Activated CD8-positive, alpha-beta memory T cell treated with anti-CD3 and anti-CD28 coated beads for 36 hours (primary cell): ENCODE measurements around the gene ARNT2. TPM values are rescaled to one million over a fixed set of nuclear protein-coding genes. Genes with fewer than 3 reads are reported as not detected.

ENCODE experiments used
- CTCF ChIA-PET: fragments of 350-600 bp; sonication (Branson Sonifier 250); formaldehyde crosslinking; loops from one replicate; lab custom pipeline; 2021; ENCODE audit warnings: antibody characterized with exemption; lab: Charles Lee
- POLR2A ChIA-PET: fragments of 350-600 bp; sonication (Branson Sonifier 250); formaldehyde crosslinking; loops from one replicate; lab custom pipeline; 2021; ENCODE audit warnings: antibody characterized with exemption; lab: Charles Lee
- total RNA-seq, 2 experiments: library from RNA; stranded (reverse); gene quantifications; one replicate each; pipeline ENCODE4 v1.2.3, GENCODE V29; 2021

ARNT2 gene
- total RNA-seq, 2 experiments from 2014 or later = not detected

GRCh38 chr15:80437334-80437891 is 33.2 kb downstream of the ARNT2 start:
- ChIA-PET POLR2A (no interaction called here), CTCF (no interaction called here)

- POLR2A ChIA-PET = no interaction called here
- CTCF ChIA-PET = no interaction called here
Observed at GRCh38 chr15:80439140-80439539, 35.0 kb downstream of the ARNT2 start.

- ChIA-PET POLR2A (no interaction called here), CTCF (no interaction called here)
Observed at GRCh38 chr15:80440024-80440423, 35.8 kb downstream of the ARNT2 start.

- POLR2A ChIA-PET = no interaction called here
- CTCF ChIA-PET = no interaction called here
Observed at GRCh38 chr15:80441041-80441440, 36.9 kb downstream of the ARNT2 start.

- POLR2A ChIA-PET = no interaction called here
- CTCF ChIA-PET = no interaction called here
Observed at GRCh38 chr15:80441714-80442113, 37.5 kb downstream of the ARNT2 start.

- ChIA-PET CTCF (no interaction called here), POLR2A (no interaction called here)
Observed at GRCh38 chr15:80442728-80443403, 38.7 kb downstream of the ARNT2 start.

GRCh38 chr15:80444680-80445251 is 40.6 kb downstream of the ARNT2 start:
- POLR2A ChIA-PET = no interaction called here
- CTCF ChIA-PET = no interaction called here

GRCh38 chr15:80445300-80446041 is 41.3 kb downstream of the ARNT2 start:
- POLR2A ChIA-PET = no interaction called here
- CTCF ChIA-PET = no interaction called here

GRCh38 chr15:80447077-80447476 is 42.9 kb downstream of the ARNT2 start:
- CTCF ChIA-PET = no interaction called here
- POLR2A ChIA-PET = no interaction called here

- ChIA-PET POLR2A (no interaction called here), CTCF (interaction anchor here (1.4 kb wide), 1 partner anchor 327 kb away, joined by 7 read pairs; no protein-coding TSS in a partner anchor)
Observed at GRCh38 chr15:80449825-80450224, 45.6 kb downstream of the ARNT2 start.

GRCh38 chr15:80450811-80451321 is 46.7 kb downstream of the ARNT2 start:
- ChIA-PET POLR2A (no interaction called here), CTCF (no interaction called here)

- POLR2A ChIA-PET = no interaction called here
Observed at GRCh38 chr15:80452166-80452565, 48.0 kb downstream of the ARNT2 start.

GRCh38 chr15:80455051-80455648 is 51.0 kb downstream of the ARNT2 start:
- ChIA-PET POLR2A (no interaction called here), CTCF (interaction anchor here (0.5 to 1.9 kb wide), 3 partner anchors 9 to 630 kb away, joined by 3 to 5 read pairs (median 4); no protein-coding TSS in a partner anchor)

More at GRCh38 chr15:80452166-80452565, 48.0 kb downstream of the ARNT2 start:
- CTCF ChIA-PET = no interaction called here

GRCh38 chr15:80455668-80456442 is 51.7 kb downstream of the ARNT2 start:
- ChIA-PET CTCF (interaction anchor here (1.1 to 1.9 kb wide), 7 partner anchors 9 to 810 kb away, joined by 4 to 12 read pairs (median 4); no protein-coding TSS in a partner anchor), POLR2A (no interaction called here)

- CTCF ChIA-PET = interaction anchor here (0.9 to 1.9 kb wide), 8 partner anchors 8 to 809 kb away, joined by 4 to 12 read pairs (median 4); partner anchors contain the start of gene CEMIP
Observed at GRCh38 chr15:80456517-80457492, 52.6 kb downstream of the ARNT2 start.

GRCh38 chr15:80457896-80458295 is 53.7 kb downstream of the ARNT2 start:
- CTCF ChIA-PET = interaction anchor here (1.9 kb wide), 1 partner anchor 512 kb away, joined by 7 read pairs; no protein-coding TSS in a partner anchor
- POLR2A ChIA-PET = no interaction called here

More at GRCh38 chr15:80456517-80457492, 52.6 kb downstream of the ARNT2 start:
- POLR2A ChIA-PET = no interaction called here

- CTCF ChIA-PET = no interaction called here
- POLR2A ChIA-PET = no interaction called here
Observed at GRCh38 chr15:80458580-80458979, 54.4 kb downstream of the ARNT2 start.
